SU-DHL-6 (cell line): ENCODE measurements around the gene SIL1.
"Not testable (repeated sequence)": the region's sequence is repeated elsewhere in the genome, so short reads cannot be mapped to it uniquely, and the experiment has no call there.

Source experiments
- H2AFZ ChIP-seq: fragments of 200-600 bp; sonication (generic); 2 replicates; pipeline ENCODE4 v1.6.1; 2014; ENCODE audit warnings: low read depth, mild to moderate bottlenecking, moderate library complexity, mixed read lengths, antibody characterized with exemption, low read length; ENCODE audit not compliant: severe bottlenecking
- H3F3A ChIP-seq: fragments of 200-600 bp; shearing (Covaris generic); 2 replicates; pipeline ENCODE4 v1.6.0; 2016; ENCODE audit warnings: antibody characterized with exemption, mild to moderate bottlenecking; ENCODE audit not compliant: insufficient read depth
- H3K27ac ChIP-seq: fragments of 200-600 bp; sonication (generic); 2 replicates; pipeline ENCODE4 v1.5.1; 2016; ENCODE audit warnings: low read depth, mild to moderate bottlenecking, low read length, moderate library complexity, mixed read lengths
- H3K27me3 ChIP-seq: fragments of 200-600 bp; sonication (generic), shearing (Covaris generic); 2 replicates; pipeline ENCODE4 v1.6.0; 2014; ENCODE audit warnings: mild to moderate bottlenecking, low read length
- H3K36me3 ChIP-seq: fragments of 200-600 bp; sonication (generic); 2 replicates; pipeline ENCODE4 v1.6.1; 2014; ENCODE audit warnings: mild to moderate bottlenecking, low read length, mixed read lengths
- H3K4me2 ChIP-seq: fragments of 300-600, 200-600 bp; shearing (Covaris generic), sonication (generic); 2 replicates; pipeline ENCODE4 v1.6.0; 2014; ENCODE audit warnings: low read length, low read depth, mild to moderate bottlenecking; ENCODE audit not compliant: poor library complexity, severe bottlenecking
- H3K4me3 ChIP-seq: fragments of 200-600 bp; sonication (generic); 2 replicates; pipeline ENCODE4 v1.5.1; 2014; ENCODE audit warnings: antibody characterized with exemption, low read length, mild to moderate bottlenecking, mixed read lengths; ENCODE audit not compliant: insufficient read depth, poor library complexity, severe bottlenecking
- H3K79me2 ChIP-seq: fragments of 200-600 bp; sonication (generic); 2 replicates; pipeline ENCODE4 v1.6.1; 2014; ENCODE audit warnings: mild to moderate bottlenecking, low read length, moderate library complexity; ENCODE audit not compliant: insufficient read depth
- H3K9ac ChIP-seq: fragments of 200-600 bp; sonication (generic); 2 replicates; pipeline ENCODE4 v1.7.0; 2014; ENCODE audit warnings: mild to moderate bottlenecking, low read length
- H3K9me2 ChIP-seq: fragments of 200-600 bp; sonication (generic); replicated peaks from 2 replicates; pipeline ENCODE4 v1.6.1; 2014; ENCODE audit warnings: low read length; ENCODE audit not compliant: insufficient read depth
- H3K9me3 ChIP-seq: fragments of 200-600 bp; sonication (generic); 2 replicates; pipeline ENCODE4 v1.6.1; 2014; ENCODE audit warnings: low read length, mixed read lengths; ENCODE audit not compliant: insufficient read depth
- H4K20me1 ChIP-seq: fragments of 200-600 bp; sonication (generic); 2 replicates; pipeline ENCODE4 v1.6.1; 2014; ENCODE audit warnings: low read depth, mild to moderate bottlenecking, antibody characterized with exemption, low read length, moderate library complexity, mixed read lengths
- CTCF ChIP-seq: fragments of 200-600 bp; sonication (generic); IDR thresholded peaks from one replicate; pipeline ENCODE4 v1.5.1; 2017; ENCODE audit warnings: antibody characterized with exemption, mild to moderate bottlenecking, low read length, moderate library complexity; ENCODE audit not compliant: insufficient read depth, poor library complexity, severe bottlenecking
- EZH2phosphoT487 ChIP-seq: fragments of 200-600 bp; sonication (generic), shearing (Covaris generic); conservative IDR thresholded peaks from 2 replicates; pipeline ENCODE4 v1.6.1; 2018; ENCODE audit warnings: mild to moderate bottlenecking, antibody characterized with exemption, low read length, moderate library complexity, mixed read lengths

The SIL1 gene

GRCh38 chr5:139223481-139223880 is 25.3 kb upstream of the SIL1 start:
- Histone ChIP-seq H4K20me1 (no peaks in the 10 kb centered on the region), H2AFZ (no peak overlapping the region), H3K79me2 (no peaks in the 10 kb centered on the region), H3K27me3 (no peaks in the 10 kb centered on the region), H3K4me2 (no peak overlapping the region), H3F3A (no peaks in the 10 kb centered on the region), H3K9me3 (no peaks in the 10 kb centered on the region), H3K36me3 (no peaks in the 10 kb centered on the region), H3K9ac (no peak overlapping the region), H3K9me2 (no peaks in the 10 kb centered on the region), H3K4me3 (no peak overlapping the region), H3K27ac (no peak overlapping the region)
- TF ChIP-seq CTCF (no peak), EZH2phosphoT487 (no peak)

GRCh38 chr5:139222346-139222745 is 24.2 kb upstream of the SIL1 start:
- no peaks in the 10 kb centered on the region for H3K79me2 ChIP-seq
- H3K4me3 ChIP-seq: no peak overlapping the region
- no peaks in the 10 kb centered on the region for H3K36me3 ChIP-seq
- H3K9me3 ChIP-seq: no peaks in the 10 kb centered on the region
- no peak for TF ChIP-seq EZH2phosphoT487
- no peak for TF ChIP-seq CTCF
- no peak overlapping the region for H3K9ac ChIP-seq
- H3F3A ChIP-seq: no peaks in the 10 kb centered on the region
- H3K9me2 ChIP-seq: no peaks in the 10 kb centered on the region
- no peaks in the 10 kb centered on the region for H3K27me3 ChIP-seq
- H3K4me2 ChIP-seq: no peak overlapping the region
- no peak overlapping the region for H3K27ac ChIP-seq
- H2AFZ ChIP-seq: no peak overlapping the region
- H4K20me1 ChIP-seq: no peaks in the 10 kb centered on the region

GRCh38 chr5:139218038-139218437 is 19.9 kb upstream of the SIL1 start:
- not testable (repeated sequence) for H3K9ac ChIP-seq, H3K9me3 ChIP-seq, H3K36me3 ChIP-seq, H3F3A ChIP-seq, H3K4me2 ChIP-seq, H3K27ac ChIP-seq, H3K79me2 ChIP-seq, H4K20me1 ChIP-seq, H3K9me2 ChIP-seq, H3K27me3 ChIP-seq, H2AFZ ChIP-seq, H3K4me3 ChIP-seq

GRCh38 chr5:139215107-139215975 is 17.2 kb upstream of the SIL1 start:
- Histone ChIP-seq H3K4me3 (no peak overlapping the region), H3K4me2 (no peak overlapping the region), H4K20me1 (no peaks in the 10 kb centered on the region), H3K9me3 (no peaks in the 10 kb centered on the region), H3K79me2 (no peaks in the 10 kb centered on the region), H3F3A (no peaks in the 10 kb centered on the region), H3K36me3 (no peaks in the 10 kb centered on the region), H3K9me2 (no peaks in the 10 kb centered on the region), H3K27ac (no peak overlapping the region), H3K9ac (no peak overlapping the region), H2AFZ (no peak overlapping the region), H3K27me3 (no peaks in the 10 kb centered on the region)
- TF ChIP-seq EZH2phosphoT487: no peak
- TF ChIP-seq CTCF: no peak
